Measurements from ENCODE around the gene IRF8.

DNA sequence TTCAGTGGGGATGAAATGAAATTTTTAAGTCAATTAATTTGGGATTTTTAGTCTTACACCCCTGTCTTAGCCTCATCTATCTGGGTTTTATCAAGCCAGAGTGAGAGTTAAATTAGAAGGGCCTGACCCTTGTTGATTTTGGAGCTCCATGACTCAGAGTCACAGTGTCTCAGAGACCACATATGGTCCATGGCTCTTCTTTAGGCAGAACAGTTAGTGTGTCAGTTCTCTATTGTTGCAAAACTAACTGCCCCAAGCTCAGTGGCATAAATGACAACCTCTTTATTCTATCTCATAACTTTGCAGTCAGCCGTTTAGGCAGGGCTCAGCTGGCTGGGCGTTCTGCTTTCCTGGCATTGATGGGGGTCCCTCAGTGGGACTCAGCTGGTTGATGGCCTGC, 44.7 kb downstream of the IRF8 start:
- no peak for TF ChIP-seq POLR2A (IDR thresholded peaks at IDR 0.05)
- TF ChIP-seq, protein P1, sequence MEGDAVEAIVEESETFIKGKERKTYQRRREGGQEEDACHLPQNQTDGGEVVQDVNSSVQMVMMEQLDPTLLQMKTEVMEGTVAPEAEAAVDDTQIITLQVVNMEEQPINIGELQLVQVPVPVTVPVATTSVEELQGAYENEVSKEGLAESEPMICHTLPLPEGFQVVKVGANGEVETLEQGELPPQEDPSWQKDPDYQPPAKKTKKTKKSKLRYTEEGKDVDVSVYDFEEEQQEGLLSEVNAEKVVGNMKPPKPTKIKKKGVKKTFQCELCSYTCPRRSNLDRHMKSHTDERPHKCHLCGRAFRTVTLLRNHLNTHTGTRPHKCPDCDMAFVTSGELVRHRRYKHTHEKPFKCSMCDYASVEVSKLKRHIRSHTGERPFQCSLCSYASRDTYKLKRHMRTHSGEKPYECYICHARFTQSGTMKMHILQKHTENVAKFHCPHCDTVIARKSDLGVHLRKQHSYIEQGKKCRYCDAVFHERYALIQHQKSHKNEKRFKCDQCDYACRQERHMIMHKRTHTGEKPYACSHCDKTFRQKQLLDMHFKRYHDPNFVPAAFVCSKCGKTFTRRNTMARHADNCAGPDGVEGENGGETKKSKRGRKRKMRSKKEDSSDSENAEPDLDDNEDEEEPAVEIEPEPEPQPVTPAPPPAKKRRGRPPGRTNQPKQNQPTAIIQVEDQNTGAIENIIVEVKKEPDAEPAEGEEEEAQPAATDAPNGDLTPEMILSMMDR (IDR thresholded peaks at IDR 0.05 in 4 of 5, conservative IDR thresholded peaks at IDR 0.05 in 1 of 5), result no peak

Data from gastrocnemius medialis (tissue), 4 donors.